HG03103 (cell line): ENCODE measurements around the gene PRPS2.

Experiments
- ATAC-seq: cut with Tn5 transposase; IDR thresholded peaks from one replicate; pipeline ENCODE4 v1.9.1; 2021; ENCODE audit warnings: low read depth; ENCODE audit not compliant: unreplicated experiment

Gene PRPS2

DNA sequence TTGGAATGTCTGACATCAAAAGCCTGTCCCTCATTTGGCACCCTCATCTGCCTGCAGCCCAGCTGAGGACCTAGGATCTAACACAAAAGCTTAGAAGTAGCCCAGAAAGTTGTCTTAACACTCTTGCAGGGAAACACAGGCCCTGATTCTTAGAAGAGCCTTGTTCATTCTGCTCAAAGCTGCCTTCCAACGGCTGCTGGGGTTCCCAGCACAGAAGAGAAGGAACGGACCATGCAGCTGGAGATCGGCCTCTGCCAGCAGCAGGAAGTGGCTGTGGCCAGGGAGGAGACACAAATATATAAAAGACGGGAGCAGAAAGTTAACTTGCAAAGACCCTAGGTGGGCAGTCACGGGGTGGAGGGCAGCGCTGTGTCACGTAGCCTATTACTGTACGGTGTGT lies 20.4 kb downstream of the PRPS2 start:
- ATAC-seq = no peak

DNA sequence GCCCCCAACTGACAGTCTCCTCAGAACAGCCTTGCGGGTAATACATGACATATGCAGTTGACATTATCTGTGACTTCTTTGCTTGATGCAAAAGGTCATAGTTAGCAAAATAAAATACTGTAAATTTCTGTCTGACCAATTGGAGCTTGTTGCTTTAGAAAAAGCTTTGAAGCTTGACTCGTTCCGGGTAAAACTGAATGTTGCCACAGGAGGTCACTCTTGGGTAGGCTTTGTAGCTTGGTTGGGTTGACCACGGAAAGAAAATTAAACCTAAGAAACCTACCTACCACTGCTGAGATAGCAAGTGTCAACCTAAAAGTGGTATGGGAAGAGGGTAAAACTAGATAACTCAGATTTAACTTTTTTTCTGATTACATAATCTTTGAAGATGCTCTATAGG lies 23.2 kb downstream of the PRPS2 start:
- ATAC-seq = no peak

DNA sequence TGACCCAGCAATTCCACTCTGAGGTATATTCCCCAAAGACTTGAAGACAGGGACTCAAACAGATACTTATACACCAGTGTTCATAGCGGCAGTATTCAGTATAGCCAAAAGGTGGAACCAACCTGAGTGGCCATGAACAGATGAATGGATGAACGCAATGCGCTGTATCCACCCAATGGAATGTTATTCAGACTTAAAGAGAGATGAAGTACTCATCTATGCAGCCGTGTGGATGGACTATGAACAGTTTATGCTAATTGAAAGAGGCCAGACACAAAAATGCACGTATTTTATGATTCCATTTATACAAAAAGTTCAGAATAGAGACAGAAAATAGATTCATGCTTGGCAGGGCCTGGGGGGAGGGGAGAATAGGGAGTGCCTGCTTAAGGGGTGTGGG lies 26.3 kb downstream of the PRPS2 start:
- no peak for ATAC-seq

DNA sequence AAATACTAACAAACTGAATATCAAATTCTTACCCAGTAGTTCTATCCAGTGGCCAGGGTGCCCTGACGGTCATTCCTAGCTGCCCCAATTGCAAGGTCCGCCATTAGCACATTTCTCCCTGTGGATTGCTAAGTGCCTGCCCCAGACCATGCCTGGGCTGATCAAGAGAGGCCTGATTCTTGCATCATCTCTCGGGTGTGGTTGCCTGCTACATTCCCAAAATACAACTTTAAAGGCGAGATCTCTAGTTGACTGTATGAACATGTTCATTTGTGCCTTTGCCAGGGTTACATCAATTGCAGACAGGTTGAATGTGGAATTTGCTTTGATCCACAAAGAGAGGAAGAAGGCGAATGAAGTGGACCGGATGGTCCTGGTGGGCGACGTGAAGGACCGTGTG lies 28.0 kb downstream of the PRPS2 start:
- no peak for ATAC-seq

DNA sequence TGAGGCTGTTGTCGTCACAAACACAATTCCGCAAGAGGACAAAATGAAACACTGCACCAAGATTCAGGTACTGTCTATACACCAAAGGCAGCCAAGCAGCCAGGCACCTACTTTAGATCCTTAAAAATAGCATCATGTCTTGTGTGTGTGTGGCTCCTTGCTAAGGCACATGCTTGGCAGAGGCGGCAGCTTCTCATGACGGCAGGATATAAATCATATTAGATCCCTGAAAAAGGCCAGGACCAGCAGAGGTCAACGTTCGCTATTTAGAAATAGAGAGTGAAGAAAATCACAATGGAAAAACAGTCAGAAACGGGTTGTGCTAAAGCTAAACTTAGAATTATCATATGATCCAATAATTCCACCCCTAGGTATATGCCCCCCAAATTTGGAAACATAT lies 29.5 kb downstream of the PRPS2 start:
- ATAC-seq = no peak

DNA sequence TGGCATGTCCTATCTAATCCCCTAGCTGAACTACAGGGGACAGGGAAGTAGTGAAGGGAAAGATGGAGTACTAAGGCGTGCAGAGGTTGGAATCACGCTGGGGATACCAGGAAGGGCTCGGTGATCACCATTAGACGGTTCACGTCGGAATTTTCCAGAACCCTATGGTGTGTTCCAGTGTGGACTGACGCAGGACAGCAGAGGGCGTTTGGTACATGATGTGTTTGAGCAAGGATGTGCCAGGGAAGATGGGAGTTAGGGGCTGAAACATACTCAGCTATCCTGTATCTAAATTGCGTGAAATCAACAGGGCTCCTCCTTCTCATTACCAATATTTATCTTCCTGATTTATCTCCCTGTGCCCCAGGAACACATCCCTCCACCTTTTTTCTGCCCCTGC lies 33.7 kb downstream of the PRPS2 start:
- no peak for ATAC-seq

DNA sequence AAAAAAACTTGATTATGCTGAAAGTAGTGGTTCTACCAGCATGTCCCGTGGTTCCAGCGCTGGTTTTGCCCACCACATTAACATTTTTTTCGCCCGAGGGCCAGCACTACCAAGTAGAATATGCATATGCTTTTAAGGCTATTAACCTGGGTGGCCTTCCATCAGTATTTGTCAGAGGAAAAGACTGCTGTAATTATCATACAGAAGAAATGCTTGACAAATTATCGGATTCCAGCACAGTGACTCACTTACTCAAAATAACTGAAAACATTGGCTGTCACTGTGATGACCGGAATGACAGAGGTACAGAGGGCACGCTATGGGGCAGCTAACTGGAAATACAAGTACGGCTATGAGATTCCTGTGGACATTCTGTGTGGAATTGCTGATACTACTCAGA lies 34.6 kb downstream of the PRPS2 start:
- no peak for ATAC-seq

DNA sequence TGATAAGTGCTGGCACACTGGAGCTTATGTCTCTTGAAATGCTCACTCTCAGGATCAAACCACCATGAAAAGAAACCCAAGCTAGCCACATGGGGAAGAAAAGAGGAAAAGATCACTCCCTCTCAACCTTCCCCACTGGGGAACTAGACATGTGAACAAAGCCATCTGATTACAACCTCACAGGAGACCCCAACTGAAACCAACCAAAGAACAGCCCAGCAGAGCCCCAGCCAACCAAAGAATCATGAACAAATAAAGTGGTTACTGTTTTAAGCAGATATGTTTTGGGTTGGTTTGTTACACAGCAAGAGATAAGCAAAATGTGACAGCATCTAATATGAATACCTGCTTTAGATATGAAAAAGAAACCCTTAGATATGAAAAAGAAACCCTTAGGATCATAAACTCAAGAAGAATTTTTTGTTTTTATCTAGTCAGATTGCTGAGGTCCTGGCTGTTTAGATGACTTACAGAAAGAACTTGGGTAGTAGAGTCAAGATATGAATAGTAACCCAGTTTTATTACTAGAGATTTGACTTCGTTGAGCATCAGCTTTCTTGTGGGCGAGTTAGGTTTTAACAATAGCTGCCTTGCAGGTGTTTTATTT lies 52.0 kb downstream of the PRPS2 start:
- no peak for ATAC-seq

DNA sequence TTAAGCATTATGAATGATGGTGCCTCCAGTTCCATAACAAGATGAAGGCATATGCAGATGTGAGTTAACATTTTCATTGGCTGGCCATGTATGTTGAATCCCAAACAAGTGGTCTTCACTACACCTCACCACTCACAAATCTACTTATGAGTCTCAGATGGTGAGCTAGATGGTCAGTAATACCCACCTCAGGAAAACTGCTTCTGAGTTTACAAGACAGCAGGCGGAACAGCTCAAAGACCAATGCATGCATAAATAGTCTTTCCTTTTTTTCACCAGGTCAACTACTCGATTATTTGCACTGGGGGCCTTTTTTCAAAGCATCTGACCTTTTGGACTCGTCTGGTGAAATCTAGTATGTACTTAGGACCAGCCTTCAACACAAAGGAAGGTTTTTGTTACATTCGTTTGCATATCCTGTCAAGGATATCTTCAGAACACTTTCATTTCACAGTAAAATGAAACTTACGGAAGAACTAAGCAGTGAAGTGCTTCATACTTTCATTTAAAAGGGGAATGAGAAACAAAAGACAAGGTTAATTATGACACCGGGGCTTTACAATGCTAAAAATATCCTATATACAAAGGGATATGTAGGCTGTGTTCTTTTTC lies 52.6 kb downstream of the PRPS2 start:
- ATAC-seq = peak; percentile 70

DNA sequence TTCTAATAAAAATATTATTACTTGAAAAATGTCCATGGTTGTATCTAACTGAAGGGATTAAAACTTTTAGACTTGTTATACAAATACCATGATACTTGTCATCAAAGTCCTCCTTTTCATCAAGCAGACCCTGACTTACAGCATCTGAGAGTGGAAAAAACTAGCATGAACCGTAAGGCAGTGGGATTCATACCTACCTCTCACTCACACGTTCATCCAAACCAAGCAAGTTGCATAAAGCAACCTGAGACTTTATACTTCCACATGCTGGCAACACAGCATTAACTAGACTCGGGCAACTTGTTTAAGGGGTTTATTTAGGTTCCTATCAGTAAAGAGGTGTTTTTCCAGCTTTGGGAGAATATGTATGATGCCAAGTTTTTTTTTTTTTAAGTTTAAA lies 53.1 kb downstream of the PRPS2 start:
- no peak for ATAC-seq

DNA sequence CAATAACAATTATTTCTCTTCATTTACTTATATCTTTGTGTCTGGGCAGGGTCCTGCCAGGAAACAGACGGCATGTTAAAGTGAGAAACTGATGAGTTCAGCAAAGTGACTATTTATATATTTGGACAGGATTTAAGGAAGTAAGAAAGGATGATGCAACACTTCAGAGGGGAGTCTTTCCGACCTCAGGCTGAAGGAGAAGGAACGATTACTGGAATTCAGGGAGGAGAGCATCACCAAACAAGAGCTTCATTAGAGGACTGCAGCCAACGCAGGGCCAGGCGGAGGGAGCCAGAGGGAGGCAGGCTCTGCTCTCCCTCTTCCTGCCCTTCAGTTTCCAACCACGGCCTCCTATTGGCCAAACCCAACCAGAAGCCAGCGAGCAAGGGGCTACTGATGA lies 74.1 kb downstream of the PRPS2 start:
- no peak for ATAC-seq

DNA sequence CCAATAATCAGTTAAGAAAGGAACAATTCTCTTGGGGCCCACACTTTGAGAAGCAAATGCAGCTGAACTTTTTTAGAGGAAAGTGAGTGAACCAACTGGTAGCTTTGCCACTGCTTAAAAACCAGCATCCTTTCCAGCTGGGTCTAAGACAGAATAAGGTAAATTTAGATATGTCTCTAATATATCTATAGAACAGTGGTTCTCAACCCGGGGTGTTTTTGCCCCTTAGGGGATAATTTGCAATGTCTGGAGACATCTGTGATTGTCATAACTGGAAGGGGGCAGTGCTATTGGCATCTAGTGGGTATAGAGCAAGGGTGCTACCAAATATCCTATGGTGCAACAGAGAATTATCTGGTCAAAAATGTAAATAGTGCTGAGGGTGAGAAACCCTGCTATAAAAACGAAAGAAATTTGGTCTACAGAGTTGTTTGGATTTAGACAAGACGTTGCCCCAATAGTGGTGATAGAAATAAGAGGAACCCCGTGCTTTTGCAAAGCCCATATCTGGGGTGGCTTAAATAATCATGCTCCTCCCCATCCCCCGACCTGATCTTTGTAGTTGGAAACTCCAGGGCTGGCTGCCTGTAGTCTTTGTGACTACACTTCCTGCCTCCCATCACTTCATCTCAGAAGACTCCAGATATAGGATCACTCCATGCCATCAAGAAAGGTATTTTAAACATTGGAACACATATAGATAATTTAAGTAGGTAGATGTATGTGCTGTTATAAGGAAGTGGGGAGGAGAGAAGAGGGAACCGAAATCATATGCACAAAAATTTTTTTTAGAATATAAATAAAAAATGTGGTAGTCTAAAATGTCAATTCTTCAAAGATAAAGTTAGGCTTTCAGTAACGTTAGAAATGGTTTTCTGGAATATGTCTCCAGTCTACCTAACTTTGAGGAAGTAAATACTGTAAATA lies 75.5 kb downstream of the PRPS2 start, which contains the start of gene TLR7:
TLR7 (plus strand) TSS at position 622 of the 927 bp plus-strand sequence. CDS start 507 bp downstream, outside the sequence.
- peak; percentile 44 for ATAC-seq

DNA sequence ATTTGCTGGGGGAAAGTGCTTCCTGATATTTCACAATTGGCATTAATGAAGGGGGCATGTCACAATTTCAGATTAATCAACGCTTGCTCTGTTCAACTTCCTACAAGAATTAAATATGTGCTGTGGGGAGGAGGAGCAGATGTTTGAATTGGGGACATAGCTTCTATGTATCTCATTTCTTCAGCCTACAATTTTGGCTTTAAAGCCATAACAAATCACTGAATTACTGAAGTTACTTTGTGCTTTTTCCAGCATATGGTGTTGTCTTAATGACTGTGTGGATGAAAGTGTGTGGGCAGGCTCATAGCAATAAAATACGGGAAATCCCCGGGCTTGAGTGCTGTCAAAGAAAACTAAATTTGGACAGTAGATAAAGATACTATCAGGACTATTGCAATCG lies 76.5 kb downstream of the PRPS2 start:
- no peak for ATAC-seq

DNA sequence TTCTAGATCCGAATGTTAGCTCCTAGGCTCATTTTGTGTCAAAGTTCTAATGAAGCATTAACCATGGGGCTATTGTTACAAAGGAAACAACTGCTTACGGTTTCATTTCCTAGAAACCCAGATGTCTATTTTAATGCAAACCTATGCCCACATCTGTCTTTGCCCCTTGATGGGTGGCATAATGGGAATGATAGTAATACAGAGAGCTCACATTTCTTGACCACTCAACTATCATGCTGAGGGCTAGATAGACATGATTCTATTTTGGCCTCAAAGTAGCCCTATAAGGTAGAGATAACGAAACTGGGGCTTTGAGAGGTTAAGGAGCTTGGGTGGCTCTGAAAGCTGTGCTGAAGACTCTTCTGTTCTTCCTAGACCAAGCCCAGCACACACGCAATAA lies 77.5 kb downstream of the PRPS2 start:
- ATAC-seq = no peak

DNA sequence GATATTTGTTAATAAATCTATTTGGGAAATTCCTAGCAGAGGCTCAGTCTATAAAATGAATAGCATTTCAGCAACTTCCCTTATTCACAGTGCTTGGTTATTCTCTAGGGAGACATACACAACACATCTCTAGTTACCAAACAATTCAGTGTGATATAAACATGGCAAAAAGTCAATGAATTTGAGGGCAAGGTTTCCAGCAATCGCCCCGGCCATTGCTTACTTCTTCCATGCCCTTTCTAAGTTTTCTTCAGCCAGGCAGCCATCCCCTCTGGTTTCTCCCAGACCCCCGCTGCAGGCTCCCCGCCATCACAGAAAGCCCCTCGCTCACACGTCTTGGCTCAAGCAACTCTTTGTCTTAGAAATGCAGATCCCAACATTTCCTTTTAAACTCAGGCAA lies 80.0 kb downstream of the PRPS2 start:
- no peak for ATAC-seq

DNA sequence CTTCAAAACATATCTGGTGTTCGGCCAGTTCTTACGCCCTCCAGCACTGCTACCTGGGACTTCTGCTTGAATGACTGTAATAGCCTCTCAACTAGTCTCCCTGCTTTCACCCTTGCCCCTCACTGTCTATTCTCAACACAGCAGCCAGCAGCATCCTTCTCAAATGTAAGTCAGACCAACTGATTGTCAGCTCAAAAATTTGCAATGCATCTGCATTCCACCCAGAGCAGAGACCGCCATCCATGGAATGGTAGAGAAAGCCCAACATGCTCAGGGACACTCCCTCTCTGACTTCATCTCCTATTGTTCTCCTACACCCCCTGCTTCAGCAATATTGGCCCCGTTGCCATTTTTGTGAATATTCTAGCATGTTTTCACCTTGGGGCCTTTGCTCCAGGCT lies 81.5 kb downstream of the PRPS2 start:
- no peak for ATAC-seq
